Keratinocyte (primary cell): ENCODE data around the gene CD247.

Experiments used
- CTCF ChIP-seq, 3 experiments: IDR thresholded peaks in 1 of 3; conservative IDR thresholded peaks in 1 of 3; optimal IDR thresholded peaks in 1 of 3; 2 replicates in 2 of 3; 3 replicates in 1 of 3; pipeline versions ENCODE3 to v1.5.1; 2011; ENCODE audit warnings: low read length in 3 of 3, mild to moderate bottlenecking in 3 of 3, moderate library complexity in 2 of 3, control low read depth in 1 of 3, inconsistent platforms in 1 of 3; ENCODE audit not compliant: insufficient read depth in 2 of 3; ENCODE audit errors: extremely low read depth in 1 of 3
- EZH2 ChIP-seq: IDR thresholded peaks from one replicate; pipeline ENCODE4 v1.6.1; 2012; ENCODE audit warnings: inconsistent platforms, mild to moderate bottlenecking, low read length, moderate library complexity

GRCh38 chr1:167504467-167504827 lies 13.9 kb downstream of the CD247 start:
- TF ChIP-seq CTCF (optimal IDR thresholded peaks at IDR 0.05 in 1 of 3, IDR thresholded peaks at IDR 0.05 in 1 of 3, conservative IDR thresholded peaks at IDR 0.05 in 1 of 3; ENCODE audit: extremely low read depth in 1 of 3, insufficient read depth in 2 of 3, low read length in 3 of 3) (no peak), EZH2 (no peak)
